OCI-M1 (cell line): ENCODE measurements around the gene PSMG4.

Experiments
- DNase-seq: peaks from one replicate; lab custom pipeline; 2025; lab: John Stamatoyannopoulos, UW

The PSMG4 gene

DNA sequence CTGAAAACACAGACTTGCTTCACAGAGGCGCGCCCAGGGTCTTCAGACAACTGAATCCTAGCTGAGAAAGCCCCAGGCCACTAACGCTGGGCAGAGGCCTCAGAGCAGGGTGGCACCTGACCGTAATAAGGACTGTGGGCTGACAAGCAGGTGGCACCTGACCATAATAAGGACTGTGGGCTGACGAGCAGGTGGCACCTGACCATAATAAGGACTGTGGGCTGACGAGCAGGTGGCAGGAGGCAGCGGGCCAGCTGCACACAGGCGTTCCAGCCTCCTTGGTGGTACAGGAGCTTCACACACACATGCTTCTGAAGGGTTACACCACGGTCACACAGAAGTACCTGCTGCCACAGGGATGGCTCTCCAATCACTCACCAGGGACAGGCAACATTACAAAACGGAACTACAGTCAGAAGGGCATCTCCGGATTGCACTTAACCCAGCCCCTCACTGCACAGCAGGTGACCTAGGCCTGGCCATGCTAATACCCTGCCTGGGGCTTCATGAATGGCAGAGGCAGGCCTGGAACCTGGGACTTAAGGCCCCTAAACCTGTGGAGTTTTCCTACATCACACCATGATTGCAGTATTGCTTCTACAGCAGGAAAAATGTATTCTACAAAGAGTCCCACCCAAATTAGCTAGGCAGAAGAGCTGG is 50.8 kb downstream of the PSMG4 start:
- DNase-seq, result no peak

DNA sequence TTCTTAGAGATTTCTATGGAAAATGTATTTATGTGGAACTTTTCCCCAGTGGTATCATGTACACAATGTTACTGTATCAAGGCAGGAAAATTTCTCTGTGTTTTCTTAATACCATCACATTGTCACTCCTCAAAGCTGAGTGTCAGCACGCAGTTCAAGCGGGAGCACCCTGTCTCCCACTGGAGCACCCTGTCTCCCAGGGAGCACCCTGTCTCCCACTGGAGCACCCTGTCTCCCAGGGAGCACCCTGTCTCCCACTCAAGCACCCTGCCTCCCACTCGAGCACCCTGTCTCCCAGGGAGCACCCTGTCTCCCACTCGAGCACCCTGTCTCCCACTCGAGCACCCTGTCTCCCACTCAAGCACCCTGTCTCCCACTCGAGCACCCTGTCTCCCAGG is 51.3 kb downstream of the PSMG4 start:
- no peak for DNase-seq

DNA sequence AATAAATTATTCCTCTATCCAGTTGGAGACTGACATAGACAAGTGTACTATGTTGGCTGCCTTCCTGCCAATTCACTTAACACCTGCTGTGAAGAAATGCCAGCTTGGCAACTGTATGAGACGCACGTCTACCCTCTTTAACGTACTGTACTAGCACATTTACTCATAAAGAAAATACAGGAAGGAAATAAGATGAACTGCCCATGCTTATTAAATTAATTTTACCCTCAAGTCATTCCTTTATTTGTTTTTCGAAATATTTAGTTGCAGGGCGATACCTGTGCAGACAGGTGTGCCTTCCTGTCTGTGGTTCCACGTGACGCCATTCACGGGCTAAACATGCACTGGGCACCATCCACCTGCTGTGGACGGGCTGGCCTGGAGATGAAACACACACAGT is 52.0 kb downstream of the PSMG4 start:
- no peak for DNase-seq

DNA sequence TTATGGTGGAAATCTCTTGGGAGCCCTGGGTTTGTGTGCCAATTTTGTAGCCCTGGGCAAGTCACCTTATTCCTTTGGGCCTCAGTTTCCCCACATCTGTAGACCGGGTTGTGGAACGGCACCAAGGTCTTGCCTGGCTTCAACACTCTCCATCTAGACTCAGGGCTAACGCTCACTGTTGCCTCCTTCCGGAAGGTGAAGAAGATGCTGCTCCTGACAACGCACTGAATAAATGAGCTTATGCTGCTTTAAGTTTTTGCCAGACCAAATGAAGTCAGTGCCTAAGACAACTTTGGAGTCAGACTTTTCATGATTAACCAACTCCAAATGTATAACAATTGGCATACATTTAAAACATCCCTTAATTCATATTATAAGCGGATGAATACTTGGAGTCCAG is 53.1 kb downstream of the PSMG4 start:
- no peak for DNase-seq

DNA sequence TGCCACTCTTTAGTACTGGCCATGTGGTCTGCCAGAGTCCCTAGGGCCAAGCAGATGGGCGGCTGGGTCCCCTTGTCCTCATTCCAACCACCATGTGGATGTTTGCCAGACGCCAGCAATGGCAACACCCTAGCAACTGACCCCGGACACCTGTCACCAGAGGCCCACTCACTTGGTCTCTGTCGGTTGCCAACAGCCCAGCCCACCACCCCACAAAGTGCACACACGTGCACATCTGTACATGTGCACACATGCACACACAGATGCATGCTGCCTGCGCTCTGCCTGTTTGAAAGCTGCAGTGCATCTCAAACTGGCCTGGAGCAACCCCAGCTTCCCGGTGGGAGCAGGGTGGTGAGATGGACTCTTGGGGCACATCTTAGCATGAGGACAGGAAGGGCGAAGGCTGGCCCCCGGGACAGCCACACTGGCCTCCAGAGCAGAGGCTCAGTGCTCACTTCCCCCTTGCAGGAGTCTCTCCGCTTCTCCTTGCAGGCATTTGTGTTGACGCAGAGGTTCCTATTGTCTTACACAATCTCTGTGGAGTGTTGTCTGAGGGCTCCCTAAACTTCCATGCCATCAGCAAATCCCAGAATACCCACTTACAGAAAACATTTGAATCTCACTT is 54.0 kb downstream of the PSMG4 start:
- DNase-seq, result no peak

DNA sequence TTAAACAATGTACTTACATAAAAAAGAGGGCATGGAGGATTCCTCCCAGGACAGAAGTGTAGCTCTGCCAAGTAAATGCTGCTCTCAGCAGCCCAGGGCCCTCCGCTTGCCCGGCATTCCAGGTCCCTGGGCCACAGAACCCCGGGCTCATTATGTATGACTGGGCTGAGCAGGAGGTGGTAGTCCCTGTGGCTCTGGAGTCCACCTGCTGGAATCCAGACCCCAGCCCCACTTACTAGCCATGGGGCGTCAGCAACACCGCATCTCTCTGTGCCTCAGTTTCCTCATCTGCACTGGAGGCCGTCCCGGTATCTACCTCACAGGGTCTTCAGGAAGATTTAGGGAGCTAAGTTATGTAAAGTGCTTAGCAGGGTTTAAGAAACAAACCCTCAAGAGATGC is 55.4 kb downstream of the PSMG4 start:
- DNase-seq, result no peak

DNA sequence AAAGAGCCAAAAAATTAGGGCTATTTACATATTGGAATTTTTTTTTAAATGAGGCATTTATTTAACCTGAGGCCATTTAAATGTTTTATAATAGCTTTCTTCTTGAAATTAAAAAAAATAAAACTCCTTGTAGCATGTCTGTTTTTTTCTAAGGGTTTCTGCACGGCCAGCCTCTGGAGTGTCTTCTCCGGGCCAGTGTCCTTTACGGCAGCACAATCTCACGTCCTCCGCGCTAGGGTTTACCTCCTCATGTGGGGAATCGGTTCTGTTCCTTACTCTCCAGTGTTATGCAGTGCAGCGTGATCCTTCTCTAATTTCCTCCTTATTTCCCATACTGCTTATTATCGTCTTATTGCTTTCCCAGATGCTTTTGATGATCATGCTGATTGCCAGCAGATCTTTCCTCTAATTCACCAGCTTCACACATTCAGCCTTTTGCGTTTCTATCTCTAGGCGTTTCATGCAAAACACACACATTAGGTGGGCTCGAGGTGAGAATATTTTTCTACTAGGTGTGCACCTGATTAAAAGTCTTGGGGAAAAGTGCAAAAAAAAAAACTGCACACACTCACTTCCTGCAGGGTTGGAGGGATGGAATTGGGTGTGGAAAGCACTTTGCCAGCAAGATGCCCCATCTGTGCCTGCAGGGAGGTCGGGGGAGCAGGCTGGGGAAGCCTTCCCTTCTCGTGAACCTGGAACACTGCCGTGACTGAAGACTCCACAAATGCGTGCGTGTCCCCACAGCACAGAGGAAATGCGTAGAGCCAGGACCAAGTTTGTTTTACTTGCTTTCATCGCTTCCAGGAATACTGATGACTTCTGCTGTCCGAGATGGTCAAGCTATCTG is 56.1 kb downstream of the PSMG4 start:
- DNase-seq, result no peak

DNA sequence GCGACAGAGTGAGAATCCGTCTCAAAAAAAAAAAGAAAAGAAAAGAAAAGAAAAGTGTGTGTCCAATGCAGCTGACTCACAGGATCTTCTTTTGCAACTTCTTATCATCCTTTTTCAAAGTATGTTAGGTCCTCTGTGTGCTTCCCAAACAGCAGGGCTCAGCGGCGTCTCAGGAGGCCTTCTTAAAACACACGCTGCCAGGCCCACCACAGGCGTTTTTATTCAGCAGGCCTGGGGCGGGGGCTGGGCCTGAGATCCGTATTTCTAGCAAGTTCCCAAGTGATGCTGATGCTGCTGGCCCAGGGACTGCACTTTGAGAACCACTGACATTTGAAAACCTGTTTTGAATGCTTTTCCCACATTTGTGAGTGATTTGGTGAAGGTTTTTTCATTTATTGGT is 57.1 kb downstream of the PSMG4 start:
- DNase-seq, result no peak

DNA sequence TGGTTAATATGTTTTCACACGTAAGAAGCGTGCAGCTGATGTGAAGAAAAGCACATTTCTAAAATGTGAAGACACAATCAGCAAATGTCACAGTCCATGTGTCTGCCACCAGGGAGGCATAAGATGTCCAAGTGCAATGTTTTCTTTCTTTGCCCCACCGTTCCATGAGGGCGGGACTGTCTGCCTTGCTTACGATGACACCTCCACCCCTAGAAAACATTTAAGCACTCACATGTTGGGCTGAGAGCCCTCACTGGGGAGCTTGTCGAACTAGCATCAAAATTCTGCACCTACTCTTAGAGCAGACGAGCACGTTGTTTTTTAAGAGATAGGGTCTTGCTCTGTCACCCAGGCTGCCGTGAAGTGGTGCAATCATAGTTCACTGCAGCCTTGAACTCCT is 57.6 kb downstream of the PSMG4 start:
- DNase-seq, result no peak

DNA sequence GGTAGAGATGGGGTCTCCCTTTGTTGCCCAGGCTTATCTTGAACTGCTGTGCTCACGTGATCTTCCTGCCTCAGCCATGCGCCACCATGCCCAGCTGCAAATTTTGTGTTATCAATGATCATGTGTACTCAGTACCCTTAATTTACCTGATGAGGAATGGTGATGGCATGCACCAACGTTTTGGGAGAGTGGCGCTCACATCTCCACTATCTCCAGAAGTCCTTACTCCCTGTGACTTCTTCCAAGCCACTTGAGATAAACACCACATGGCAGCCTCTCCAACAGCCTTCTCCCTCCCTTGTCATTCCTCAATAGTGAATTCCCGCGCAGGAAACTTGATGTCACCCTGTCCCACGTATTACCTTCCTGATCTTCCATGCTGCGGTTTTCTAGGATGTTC is 58.1 kb downstream of the PSMG4 start:
- no peak for DNase-seq
